ENCODE data around the gene ETDC.
"Not testable (repeated sequence)": the region's sequence is repeated elsewhere in the genome, so short reads cannot be mapped to it uniquely, and the experiment has no call there.

The ETDC gene

DNA sequence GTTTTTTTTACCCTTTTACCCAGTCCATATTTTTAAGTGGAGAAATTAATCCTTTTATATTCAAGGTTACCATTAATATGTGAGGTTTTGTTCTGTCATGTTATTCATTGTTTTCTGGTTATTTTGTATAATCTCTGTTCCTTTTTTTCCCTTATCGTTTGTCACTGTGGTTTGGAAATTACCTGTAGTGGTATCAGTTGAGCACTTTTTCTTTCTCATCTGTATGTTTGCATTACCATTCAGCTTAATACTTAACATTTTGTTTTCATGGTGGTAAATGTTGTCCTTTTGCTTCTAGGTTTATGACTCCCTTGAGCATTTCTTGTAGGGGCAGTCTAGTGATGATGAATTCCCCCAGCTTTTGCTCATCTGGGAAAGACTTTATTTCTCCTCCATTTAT, 6.6 kb downstream of the ETDC start:
- no peak overlapping the region for H3K9ac ChIP-seq (ENCODE audit: low read length)
- H3K79me2 ChIP-seq (ENCODE audit: low read length) = no peaks in the 10 kb centered on the region
- H4K20me1 ChIP-seq (ENCODE audit: insufficient read depth, low read length) = no peaks in the 10 kb centered on the region
- H3K27ac ChIP-seq (ENCODE audit: low read length) = no peak overlapping the region
- H3F3A ChIP-seq (ENCODE audit: insufficient read depth, low read length) = no peaks in the 10 kb centered on the region
- H3K36me3 ChIP-seq (replicated peaks; ENCODE audit: insufficient read depth, low read length) = no peaks in the 10 kb centered on the region
- DNase-seq = no peak
- H3K4me1 ChIP-seq (ENCODE audit: low read length) = no peaks in the 10 kb centered on the region
- H3K9me3 ChIP-seq (replicated peaks; ENCODE audit: insufficient read depth, low read length) = no peaks in the 10 kb centered on the region
- H3K4me2 ChIP-seq (ENCODE audit: low read depth, low read length) = no peak overlapping the region
- no peak overlapping the region for H2AFZ ChIP-seq (ENCODE audit: low read length)
- H3K4me3 ChIP-seq (ENCODE audit: low read length) = no peak overlapping the region
- no peak for TF ChIP-seq EZH2phosphoT487 (IDR thresholded peaks at IDR 0.05; ENCODE audit: low read length)
- TF ChIP-seq, protein P1, sequence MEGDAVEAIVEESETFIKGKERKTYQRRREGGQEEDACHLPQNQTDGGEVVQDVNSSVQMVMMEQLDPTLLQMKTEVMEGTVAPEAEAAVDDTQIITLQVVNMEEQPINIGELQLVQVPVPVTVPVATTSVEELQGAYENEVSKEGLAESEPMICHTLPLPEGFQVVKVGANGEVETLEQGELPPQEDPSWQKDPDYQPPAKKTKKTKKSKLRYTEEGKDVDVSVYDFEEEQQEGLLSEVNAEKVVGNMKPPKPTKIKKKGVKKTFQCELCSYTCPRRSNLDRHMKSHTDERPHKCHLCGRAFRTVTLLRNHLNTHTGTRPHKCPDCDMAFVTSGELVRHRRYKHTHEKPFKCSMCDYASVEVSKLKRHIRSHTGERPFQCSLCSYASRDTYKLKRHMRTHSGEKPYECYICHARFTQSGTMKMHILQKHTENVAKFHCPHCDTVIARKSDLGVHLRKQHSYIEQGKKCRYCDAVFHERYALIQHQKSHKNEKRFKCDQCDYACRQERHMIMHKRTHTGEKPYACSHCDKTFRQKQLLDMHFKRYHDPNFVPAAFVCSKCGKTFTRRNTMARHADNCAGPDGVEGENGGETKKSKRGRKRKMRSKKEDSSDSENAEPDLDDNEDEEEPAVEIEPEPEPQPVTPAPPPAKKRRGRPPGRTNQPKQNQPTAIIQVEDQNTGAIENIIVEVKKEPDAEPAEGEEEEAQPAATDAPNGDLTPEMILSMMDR (IDR thresholded peaks at IDR 0.05; ENCODE audit: low read length) = no peak
- TF ChIP-seq EZH2 (optimal IDR thresholded peaks at IDR 0.05; ENCODE audit: low read depth, low read length) = no peak
- H3K27me3 ChIP-seq (replicated peaks; ENCODE audit: insufficient read depth, low read length) = no peaks in the 10 kb centered on the region
- H3K9me2 ChIP-seq (replicated peaks; ENCODE audit: insufficient read depth, low read length) = no peaks in the 10 kb centered on the region

DNA sequence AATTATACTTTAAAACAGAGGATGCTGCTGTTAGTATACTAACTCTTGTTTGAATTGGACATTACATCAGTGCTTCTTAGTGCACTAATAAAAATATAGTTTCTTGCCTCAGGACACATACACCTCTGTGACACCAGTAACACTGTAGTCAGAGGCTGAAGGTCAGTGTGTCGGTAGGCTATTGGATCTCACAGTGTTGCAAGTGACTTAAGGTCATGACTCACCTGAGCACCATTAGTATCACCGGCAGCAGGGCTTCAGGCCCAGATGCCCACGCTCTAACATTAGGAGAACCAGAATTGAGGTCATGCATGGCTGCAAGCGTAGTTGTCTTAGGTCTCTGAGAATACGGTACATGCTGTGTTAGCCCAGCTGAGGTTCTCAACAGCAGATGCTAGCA, 15.2 kb downstream of the ETDC start:
- Histone ChIP-seq H3K9me3 (replicated peaks; ENCODE audit: insufficient read depth, low read length) (no peaks in the 10 kb centered on the region), H4K20me1 (ENCODE audit: insufficient read depth, low read length) (no peaks in the 10 kb centered on the region), H2AFZ (ENCODE audit: low read length) (no peak overlapping the region), H3K9me2 (replicated peaks; ENCODE audit: insufficient read depth, low read length) (no peaks in the 10 kb centered on the region), H3F3A (ENCODE audit: insufficient read depth, low read length) (no peaks in the 10 kb centered on the region), H3K79me2 (ENCODE audit: low read length) (no peaks in the 10 kb centered on the region), H3K9ac (ENCODE audit: low read length) (no peak overlapping the region), H3K4me2 (ENCODE audit: low read depth, low read length) (no peak overlapping the region), H3K27me3 (replicated peaks; ENCODE audit: insufficient read depth, low read length) (no peaks in the 10 kb centered on the region), H3K4me1 (ENCODE audit: low read length) (no peaks in the 10 kb centered on the region), H3K36me3 (replicated peaks; ENCODE audit: insufficient read depth, low read length) (no peaks in the 10 kb centered on the region), H3K27ac (ENCODE audit: low read length) (no peak overlapping the region), H3K4me3 (ENCODE audit: low read length) (no peak overlapping the region)
- TF ChIP-seq EZH2 (optimal IDR thresholded peaks at IDR 0.05; ENCODE audit: low read depth, low read length) = no peak
- TF ChIP-seq, protein P1 (IDR thresholded peaks at IDR 0.05; ENCODE audit: low read length) = no peak
- no peak for TF ChIP-seq EZH2phosphoT487 (IDR thresholded peaks at IDR 0.05; ENCODE audit: low read length)
- no peak for DNase-seq

DNA sequence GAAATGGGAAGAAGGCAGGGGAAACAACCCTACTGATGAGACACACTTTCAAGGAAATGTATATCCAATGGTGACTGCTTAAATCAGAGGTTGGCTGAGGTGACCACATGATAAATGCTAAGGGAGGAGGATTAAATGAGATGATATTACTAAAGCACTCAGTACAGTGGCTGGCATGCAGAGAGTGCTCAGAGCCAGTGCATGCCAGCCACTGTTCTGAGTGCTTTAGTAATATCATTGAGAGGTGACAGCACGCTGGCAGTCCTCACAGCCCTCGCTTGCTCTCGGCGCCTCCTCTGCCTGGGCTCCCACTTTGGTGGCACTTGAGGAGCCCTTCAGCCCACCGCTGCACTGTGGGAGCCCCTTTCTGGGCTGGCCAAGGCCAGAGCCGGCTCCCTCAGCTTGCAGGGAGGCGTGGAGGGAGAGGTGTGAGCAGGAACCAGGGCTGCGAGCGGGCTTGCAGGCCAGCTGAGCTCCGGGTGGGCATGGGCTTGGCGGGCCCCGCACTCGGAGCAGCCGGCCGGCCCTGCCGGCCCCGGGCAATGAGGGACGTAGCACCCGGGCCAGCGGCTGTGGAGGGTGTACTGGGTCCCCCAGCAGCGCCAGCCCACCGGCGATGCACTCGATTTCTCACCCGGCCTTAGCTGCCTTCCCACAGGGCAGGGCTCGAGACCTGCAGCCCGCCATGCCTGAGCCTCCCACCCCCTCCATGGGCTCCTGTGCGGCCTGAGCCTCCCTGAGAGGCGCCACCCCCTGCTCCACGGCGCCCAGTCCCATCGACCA, 15.9 kb downstream of the ETDC start:
- not testable (repeated sequence) for H3K9me3 ChIP-seq (replicated peaks; ENCODE audit: insufficient read depth, low read length); DNase-seq; H3K27me3 ChIP-seq (replicated peaks; ENCODE audit: insufficient read depth, low read length); H3K9ac ChIP-seq (ENCODE audit: low read length); H4K20me1 ChIP-seq (ENCODE audit: insufficient read depth, low read length); H3F3A ChIP-seq (ENCODE audit: insufficient read depth, low read length); H2AFZ ChIP-seq (ENCODE audit: low read length); H3K27ac ChIP-seq (ENCODE audit: low read length); H3K79me2 ChIP-seq (ENCODE audit: low read length); H3K9me2 ChIP-seq (replicated peaks; ENCODE audit: insufficient read depth, low read length); H3K4me1 ChIP-seq (ENCODE audit: low read length); H3K36me3 ChIP-seq (replicated peaks; ENCODE audit: insufficient read depth, low read length); H3K4me3 ChIP-seq (ENCODE audit: low read length); H3K4me2 ChIP-seq (ENCODE audit: low read depth, low read length)

DNA sequence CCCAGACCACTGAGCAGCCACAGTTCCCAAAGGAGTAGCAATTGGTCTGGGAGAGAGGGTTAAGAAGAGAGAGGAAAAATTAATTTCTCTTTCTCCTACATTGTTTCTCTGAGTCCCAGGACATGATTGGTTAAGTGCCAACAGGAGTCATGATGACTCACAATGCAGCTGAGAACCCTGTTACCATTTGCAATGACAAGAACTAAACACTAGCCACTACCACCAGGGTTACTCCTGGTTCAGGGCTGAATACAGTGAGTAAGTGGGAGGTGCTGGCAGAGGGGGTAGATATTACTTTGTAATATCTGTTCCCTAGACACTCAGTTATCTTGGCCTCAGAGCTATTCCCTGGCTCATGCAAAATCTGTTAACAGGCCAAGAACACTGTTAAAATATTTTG, 18.0 kb downstream of the ETDC start:
- no peak overlapping the region for H3K4me2 ChIP-seq (ENCODE audit: low read depth, low read length)
- DNase-seq = no peak

More for the DNA sequence above, 18.0 kb downstream of the ETDC start:
- H3F3A ChIP-seq (ENCODE audit: insufficient read depth, low read length) = no peaks in the 10 kb centered on the region
- H2AFZ ChIP-seq (ENCODE audit: low read length) = no peak overlapping the region
- H3K4me3 ChIP-seq (ENCODE audit: low read length) = no peak overlapping the region
- no peak for TF ChIP-seq EZH2 (optimal IDR thresholded peaks at IDR 0.05; ENCODE audit: low read depth, low read length)
- TF ChIP-seq, protein P1 (IDR thresholded peaks at IDR 0.05; ENCODE audit: low read length) = no peak
- no peak for TF ChIP-seq EZH2phosphoT487 (IDR thresholded peaks at IDR 0.05; ENCODE audit: low read length)
- H3K9ac ChIP-seq (ENCODE audit: low read length) = no peak overlapping the region
- no peaks in the 10 kb centered on the region for H3K27me3 ChIP-seq (replicated peaks; ENCODE audit: insufficient read depth, low read length)
- H3K27ac ChIP-seq (ENCODE audit: low read length) = no peak overlapping the region
- no peaks in the 10 kb centered on the region for H4K20me1 ChIP-seq (ENCODE audit: insufficient read depth, low read length)
- no peaks in the 10 kb centered on the region for H3K4me1 ChIP-seq (ENCODE audit: low read length)
- H3K79me2 ChIP-seq (ENCODE audit: low read length) = no peaks in the 10 kb centered on the region
- no peaks in the 10 kb centered on the region for H3K36me3 ChIP-seq (replicated peaks; ENCODE audit: insufficient read depth, low read length)
- no peaks in the 10 kb centered on the region for H3K9me3 ChIP-seq (replicated peaks; ENCODE audit: insufficient read depth, low read length)
- H3K9me2 ChIP-seq (replicated peaks; ENCODE audit: insufficient read depth, low read length) = no peaks in the 10 kb centered on the region
